PC-3 (cell line): ENCODE data around the gene PRKN. TPM values are rescaled to one million over a fixed set of nuclear protein-coding genes. Genes with fewer than 3 reads are reported as not detected.

Experiments used
- ATAC-seq: fragments of 200-7000 bp; cut with Tn5 transposase; 2 replicates; pipeline ENCODE4 v1.9.1; 2020; ENCODE audit warnings: mild to moderate bottlenecking, moderate library complexity
- BruUV-seq: library from RNA; stranded (reverse); fragments of 400-500 nt; replicated peaks from 2 replicates; lab custom pipeline; 2021; lab: Mats Ljungman, UMichigan
- CTCF ChIA-PET: fragments of 300-600 bp; sonication (Branson Sonifier 250); formaldehyde crosslinking; loops from one replicate; lab custom pipeline; 2022; ENCODE audit warnings: antibody characterized with exemption; lab: Charles Lee
- POLR2A ChIA-PET: fragments of 300-600 bp; sonication (Branson Sonifier 250); formaldehyde crosslinking; loops from one replicate; lab custom pipeline; 2022; ENCODE audit warnings: antibody characterized with exemption; ENCODE audit not compliant: unreplicated experiment; lab: Charles Lee
- DNase-seq: peaks from one replicate; pipeline ENCODE4 v3.0.0-alpha.2; 2015
- H2AFZ ChIP-seq: fragments of 300-600 bp; sonication (generic); 2 replicates; pipeline ENCODE4 v1.6.0; 2016; ENCODE audit warnings: antibody characterized with exemption, low read length
- H3F3A ChIP-seq: fragments of 300-600 bp; sonication (generic); one replicate; pipeline ENCODE4 v1.6.0; 2017; ENCODE audit warnings: antibody characterized with exemption, low read length, control low read depth, mild to moderate bottlenecking; ENCODE audit not compliant: unreplicated experiment
- H3K27ac ChIP-seq: fragments of 300-600 bp; sonication (generic); 2 replicates; pipeline ENCODE4 v1.5.1; 2016; ENCODE audit warnings: mild to moderate bottlenecking, low read length
- H3K27me3 ChIP-seq: fragments of 300-600 bp; sonication (generic); 2 replicates; pipeline ENCODE4 v1.6.1; 2016; ENCODE audit warnings: low read length, mixed read lengths
- H3K36me3 ChIP-seq: fragments of 300-600 bp; sonication (generic); 2 replicates; pipeline ENCODE4 v1.6.1; 2016; ENCODE audit warnings: low read depth, mixed run types, low read length, mixed read lengths
- H3K4me1 ChIP-seq: fragments of 300-600 bp; sonication (generic); 2 replicates; pipeline ENCODE4 v1.5.1; 2016; ENCODE audit warnings: low read length; ENCODE audit not compliant: insufficient read depth
- H3K4me2 ChIP-seq: fragments of 300-600 bp; sonication (generic); 2 replicates; pipeline ENCODE4 v1.6.0; 2016; ENCODE audit warnings: low read length
- H3K4me3 ChIP-seq: fragments of 300-600 bp; sonication (generic); 2 replicates; pipeline ENCODE4 v1.5.1; 2016; ENCODE audit warnings: mild to moderate bottlenecking, low read length, mixed read lengths
- H3K79me2 ChIP-seq: fragments of 300-600 bp; sonication (generic); 2 replicates; pipeline ENCODE4 v1.6.1; 2017; ENCODE audit warnings: low read length, mixed read lengths
- H3K9ac ChIP-seq: fragments of 300-600 bp; sonication (generic); 2 replicates; pipeline ENCODE4 v1.6.0; 2016; ENCODE audit warnings: mild to moderate bottlenecking, low read length
- H3K9me2 ChIP-seq: fragments of 300-600 bp; sonication (generic); replicated peaks from 2 replicates; pipeline ENCODE4 v1.6.1; 2016; ENCODE audit warnings: mixed run types, low read length, mixed read lengths
- H3K9me3 ChIP-seq: fragments of 300-600 bp; sonication (generic); 2 replicates; pipeline ENCODE4 v1.6.1; 2016; ENCODE audit warnings: low read length, mixed read lengths
- H4K20me1 ChIP-seq: fragments of 300-600 bp; sonication (generic); 2 replicates; pipeline ENCODE4 v1.6.1; 2016; ENCODE audit warnings: low read length, mixed read lengths
- EZH2 ChIP-seq: fragments of 300-600 bp; sonication (generic); IDR thresholded peaks from one replicate; pipeline ENCODE4 v1.6.1; 2017; ENCODE audit warnings: antibody characterized with exemption, mild to moderate bottlenecking, low read length; ENCODE audit not compliant: unreplicated experiment
- EZH2phosphoT487 ChIP-seq: fragments of 300-600 bp; sonication (generic); IDR thresholded peaks from 2 replicates; pipeline ENCODE4 v1.6.1; 2018; ENCODE audit warnings: mild to moderate bottlenecking, antibody characterized with exemption, low read length, borderline replicate concordance
- intact Hi-C: fragments of 100-400 bp; cut with micrococcal nuclease; formaldehyde crosslinking; loops from 2 replicates; pipeline ENCODE4 v1.9.0; 2023
- total RNA-seq: library from RNA; depleted of rRNA; stranded (reverse); fragments of >200 nt; gene quantifications from 2 replicates; pipeline ENCODE4 v1.2.3, GENCODE V29; 2014
- TF ChIP-seq, protein P1 (sequence below): fragments of 300-600 bp; sonication (generic); conservative IDR thresholded peaks from 2 replicates; pipeline ENCODE4 v1.5.1; 2017; ENCODE audit warnings: antibody characterized with exemption, low read depth, mild to moderate bottlenecking, low read length

The PRKN gene
- total RNA-seq, 1 experiment from 2014 or later = not detected

DNA sequence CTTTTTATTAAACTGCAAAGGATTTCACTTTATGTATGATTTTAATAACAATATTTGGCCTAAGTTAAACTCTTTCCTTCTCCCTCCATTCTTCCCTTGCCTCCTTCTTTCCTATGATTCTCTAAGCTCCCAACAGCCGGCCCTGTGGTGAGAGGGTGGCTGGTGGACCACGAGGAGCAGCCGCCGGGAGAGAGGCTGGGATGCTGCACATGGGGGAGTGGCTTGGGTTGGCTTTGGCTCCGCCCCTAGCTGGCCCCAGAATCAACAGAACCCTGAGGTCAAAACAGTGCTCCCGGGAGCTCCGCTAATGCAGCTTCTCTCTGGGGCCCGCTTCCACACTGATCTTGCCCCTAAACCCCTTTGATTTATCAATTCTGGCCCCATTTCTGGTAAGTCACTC, 1063.9 kb downstream of the PRKN start:
- Histone ChIP-seq H3K4me3 (no peak overlapping the region), H3F3A (no peaks in the 10 kb centered on the region), H4K20me1 (no peaks in the 10 kb centered on the region), H3K36me3 (no peaks in the 10 kb centered on the region), H3K9ac (no peak overlapping the region), H3K79me2 (no peaks in the 10 kb centered on the region), H3K4me1 (no peaks in the 10 kb centered on the region), H3K9me3 (no peaks in the 10 kb centered on the region), H3K4me2 (no peak overlapping the region), H2AFZ (no peak overlapping the region), H3K27me3 (peaks cover 5% of the 10 kb centered on the region; the same call in 1 of the 2 replicates), H3K9me2 (no peaks in the 10 kb centered on the region), H3K27ac (no peak overlapping the region)
- POLR2A ChIA-PET = no interaction called here
- CTCF ChIA-PET = no interaction called here
- DNase-seq (no peak), ATAC-seq (no peak)
- TF ChIP-seq EZH2 (no peak), EZH2phosphoT487 (no peak)
- TF ChIP-seq, protein P1, sequence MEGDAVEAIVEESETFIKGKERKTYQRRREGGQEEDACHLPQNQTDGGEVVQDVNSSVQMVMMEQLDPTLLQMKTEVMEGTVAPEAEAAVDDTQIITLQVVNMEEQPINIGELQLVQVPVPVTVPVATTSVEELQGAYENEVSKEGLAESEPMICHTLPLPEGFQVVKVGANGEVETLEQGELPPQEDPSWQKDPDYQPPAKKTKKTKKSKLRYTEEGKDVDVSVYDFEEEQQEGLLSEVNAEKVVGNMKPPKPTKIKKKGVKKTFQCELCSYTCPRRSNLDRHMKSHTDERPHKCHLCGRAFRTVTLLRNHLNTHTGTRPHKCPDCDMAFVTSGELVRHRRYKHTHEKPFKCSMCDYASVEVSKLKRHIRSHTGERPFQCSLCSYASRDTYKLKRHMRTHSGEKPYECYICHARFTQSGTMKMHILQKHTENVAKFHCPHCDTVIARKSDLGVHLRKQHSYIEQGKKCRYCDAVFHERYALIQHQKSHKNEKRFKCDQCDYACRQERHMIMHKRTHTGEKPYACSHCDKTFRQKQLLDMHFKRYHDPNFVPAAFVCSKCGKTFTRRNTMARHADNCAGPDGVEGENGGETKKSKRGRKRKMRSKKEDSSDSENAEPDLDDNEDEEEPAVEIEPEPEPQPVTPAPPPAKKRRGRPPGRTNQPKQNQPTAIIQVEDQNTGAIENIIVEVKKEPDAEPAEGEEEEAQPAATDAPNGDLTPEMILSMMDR = no peak
- BruUV-seq = no TSS peak
- intact Hi-C loops = no loop called here

DNA sequence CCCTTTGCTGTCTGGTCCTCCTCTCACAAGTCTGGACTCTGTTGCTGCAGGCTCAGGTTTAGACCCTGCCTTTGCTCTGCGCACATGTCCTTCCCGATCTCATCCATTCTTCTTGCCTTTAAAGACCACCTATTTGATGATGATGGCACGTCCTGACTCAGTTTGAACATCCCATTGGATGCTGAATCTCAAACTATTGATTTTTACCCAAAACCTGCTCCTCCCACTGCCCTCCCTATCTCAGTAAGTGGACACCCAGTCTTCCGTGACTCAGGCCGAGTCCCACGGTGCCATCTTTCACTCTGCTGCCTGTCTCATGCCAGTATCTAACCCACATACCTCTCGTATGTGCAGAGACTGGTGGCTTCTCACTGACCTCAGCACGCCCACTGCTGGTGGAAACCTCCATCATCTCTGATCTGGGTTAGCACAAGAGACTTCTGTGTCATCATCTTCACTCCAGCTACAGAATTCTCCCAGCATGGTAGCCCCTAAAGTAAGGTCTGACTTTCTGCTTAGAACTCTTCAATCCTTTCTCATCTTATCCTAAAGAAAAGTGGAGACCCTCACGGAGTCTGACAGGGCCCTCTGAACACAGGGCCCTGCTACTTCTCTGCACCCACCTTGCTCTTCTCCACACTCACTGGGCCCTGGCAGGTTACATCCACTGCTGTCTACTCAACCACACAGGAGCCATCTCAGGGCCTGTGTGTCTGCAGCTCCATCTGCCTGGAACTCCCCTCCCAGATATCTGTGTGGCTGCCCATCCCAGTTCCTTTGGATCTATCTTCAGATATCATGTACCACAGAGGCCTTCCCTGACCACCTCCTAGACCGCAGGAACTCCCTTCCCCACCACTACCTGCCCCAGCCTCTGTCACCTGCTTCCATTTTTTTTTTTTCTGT, 1066.6 kb downstream of the PRKN start:
- ATAC-seq = no peak
- intact Hi-C loops = no loop called here
- Histone ChIP-seq H2AFZ (no peak overlapping the region), H3K9me3 (no peaks in the 10 kb centered on the region), H3K9me2 (no peaks in the 10 kb centered on the region), H3K9ac (no peak overlapping the region), H3K4me1 (no peaks in the 10 kb centered on the region), H3K4me2 (no peak overlapping the region), H3K79me2 (no peaks in the 10 kb centered on the region), H3K36me3 (no peaks in the 10 kb centered on the region), H3K27ac (no peak overlapping the region), H4K20me1 (no peaks in the 10 kb centered on the region), H3K27me3 (peaks cover 18% of the 10 kb centered on the region), H3K4me3 (no peak overlapping the region), H3F3A (no peaks in the 10 kb centered on the region)
- no TSS peak for BruUV-seq
- ChIA-PET POLR2A (no interaction called here), CTCF (no interaction called here)
- TF ChIP-seq, protein P1 = no peak
- no peak for TF ChIP-seq EZH2phosphoT487
- no peak for TF ChIP-seq EZH2
- DNase-seq = peak; percentile 14

DNA sequence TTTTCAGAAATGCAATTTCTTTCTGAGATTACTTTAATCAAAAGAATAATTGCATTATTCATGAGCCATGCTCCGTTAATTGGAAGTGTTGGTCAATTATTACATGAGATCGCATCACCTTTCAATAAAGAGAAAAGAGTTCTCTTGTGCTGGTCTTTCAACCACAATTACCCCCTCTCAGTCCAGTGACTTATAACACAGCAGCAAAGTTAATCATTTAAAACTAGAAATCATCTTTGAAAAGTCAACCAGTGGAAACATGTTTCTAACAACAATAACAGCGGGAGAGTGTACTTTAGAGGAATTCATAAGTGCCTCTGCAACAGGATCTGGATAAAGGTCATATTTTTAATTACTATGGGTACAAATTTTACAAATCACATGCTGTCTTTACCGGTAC, 1069.4 kb downstream of the PRKN start:
- no peak overlapping the region for H3K9ac ChIP-seq
- ATAC-seq (no peak), DNase-seq (no peak)
- H3K9me2 ChIP-seq = no peaks in the 10 kb centered on the region
- H4K20me1 ChIP-seq = no peaks in the 10 kb centered on the region
- no TSS peak for BruUV-seq
- H3K4me3 ChIP-seq = no peak overlapping the region
- intact Hi-C loops = no loop called here
- H3K36me3 ChIP-seq = no peaks in the 10 kb centered on the region
- ChIA-PET CTCF (no interaction called here), POLR2A (no interaction called here)
- H3F3A ChIP-seq = no peaks in the 10 kb centered on the region
- no peak overlapping the region for H2AFZ ChIP-seq
- no peak overlapping the region for H3K4me2 ChIP-seq
- H3K4me1 ChIP-seq = no peaks in the 10 kb centered on the region
- no peaks in the 10 kb centered on the region for H3K79me2 ChIP-seq
- TF ChIP-seq, protein P1 = no peak
- TF ChIP-seq EZH2phosphoT487 (no peak), EZH2 (no peak)
- H3K9me3 ChIP-seq = no peaks in the 10 kb centered on the region
- peaks cover 18% of the 10 kb centered on the region for H3K27me3 ChIP-seq
- no peak overlapping the region for H3K27ac ChIP-seq
